ENCODE data around the gene DUSP2. TPM values are rescaled to one million over a fixed set of nuclear protein-coding genes. Genes with fewer than 3 reads are reported as not detected.

Gene DUSP2
- total and polyA plus RNA-seq, 2 donors (not counting 1 experiment from before 2014, with no cell fraction given): 69.8 to 433 TPM

DNA sequence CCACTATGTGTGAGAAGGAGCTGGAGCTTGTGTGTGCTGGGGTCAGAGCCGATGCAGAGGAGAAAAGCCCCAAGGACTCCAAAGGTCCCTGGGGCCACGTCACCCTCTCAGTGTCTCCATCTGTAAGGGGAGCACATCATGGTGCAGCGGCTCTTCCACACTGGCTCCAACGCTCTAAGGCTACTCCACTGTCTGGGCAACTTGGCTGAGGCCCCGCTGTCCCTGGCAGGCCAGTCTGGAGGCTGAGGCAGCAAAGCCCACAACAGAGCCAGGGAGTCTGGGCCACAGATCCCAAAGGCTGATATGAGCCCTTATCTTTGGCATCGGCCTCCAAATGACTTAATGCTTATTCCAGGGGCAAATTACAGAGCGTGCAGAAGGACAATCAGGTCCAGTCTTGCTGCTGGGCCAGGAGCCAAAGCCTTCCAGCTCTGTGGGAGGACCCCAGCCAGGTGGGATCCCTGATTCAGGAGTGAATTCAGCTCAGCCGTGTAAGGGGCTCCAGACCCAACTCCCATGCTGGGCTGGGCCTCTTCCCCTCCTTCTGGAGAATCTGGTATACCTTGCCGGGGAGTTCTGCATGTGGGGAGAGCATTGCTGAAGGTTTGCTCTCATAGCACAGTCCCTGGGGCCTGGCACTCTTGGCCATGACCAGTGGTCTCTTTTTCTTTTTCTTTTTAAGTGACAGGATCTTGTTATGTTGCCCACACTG, 1.8 kb upstream of the DUSP2 start:
- Histone ChIP-seq H3K4me3 (ENCODE audit: control extremely low read depth in 1 of 5, extremely low read depth in 1 of 5, insufficient read depth in 1 of 5, low read depth in 2 of 5, low read length in 4 of 5) (peak overlapping the region in 4 of 5 experiments; percentile 51 to 71 (median 64)), H3K9me3 (ENCODE audit: control extremely low read depth in 1 of 3, control insufficient read depth in 2 of 3, insufficient read depth in 1 of 3, low read length in 2 of 3) (no peaks in the 10 kb centered on the region), H4K20me1 (ENCODE audit: control insufficient read depth, insufficient read depth, low read length, poor library complexity, severe bottlenecking) (peaks cover 17% of the 10 kb centered on the region), H3K9ac (ENCODE audit: low read length) (peak overlapping the region; percentile 69), H3K4me1 (ENCODE audit: control insufficient read depth in 2 of 2, insufficient read depth in 2 of 2, low read length in 2 of 2) (peaks cover 58 to 76% of the 10 kb centered on the region in 2 donors), H3K27me3 (replicated peaks in 1 of 4; ENCODE audit: control extremely low read depth in 1 of 4, control insufficient read depth in 3 of 4, insufficient read depth in 4 of 4, low read length in 3 of 4) (no peaks in the 10 kb centered on the region), H3K79me2 (ENCODE audit: control insufficient read depth, insufficient read depth, low read length) (peaks cover 2% of the 10 kb centered on the region), H3K36me3 (replicated peaks in 1 of 2; ENCODE audit: control extremely low read depth in 1 of 2, control insufficient read depth in 1 of 2, extremely low read depth in 1 of 2, insufficient read depth in 2 of 2, low read length in 1 of 2) (no peaks in the 10 kb centered on the region), H2AFZ (ENCODE audit: insufficient read depth, low read depth, low read length, poor library complexity, severe bottlenecking) (peak overlapping the region; percentile 30), H3K27ac (ENCODE audit: low read length in 2 of 2) (peak overlapping the region; percentile 95 to 97), H3K4me2 (replicated peaks; ENCODE audit: low read depth, low read length, poor library complexity, severe bottlenecking) (peak overlapping the region; percentile 91)
- H3K4me3 Mint-ChIP-seq: peak overlapping the region; percentile 87
- H3K4me1 Mint-ChIP-seq: peaks cover 76% of the 10 kb centered on the region
- no peaks in the 10 kb centered on the region for H3K27me3 Mint-ChIP-seq
- ChIA-PET CTCF (interaction anchor here (0.7 to 23.6 kb wide), 6 partner anchors 9 to 117 kb away, joined by 3 to 1065 read pairs (median 11); partner anchors contain the start of gene ASTL), POLR2A (interaction anchor here (1.0 to 7.9 kb wide), 6 partner anchors 12 to 669 kb away, joined by 3 to 47 read pairs (median 7); partner anchors contain the start of genes ADRA2B and STARD7)
- ATAC-seq (ENCODE audit: low read depth) (no peak), DNase-seq (no peak)
- WGBS (ENCODE audit: insufficient coverage): 76% methylated on average over 8 of the region's 9 CpGs
- TF ChIP-seq, protein P1, sequence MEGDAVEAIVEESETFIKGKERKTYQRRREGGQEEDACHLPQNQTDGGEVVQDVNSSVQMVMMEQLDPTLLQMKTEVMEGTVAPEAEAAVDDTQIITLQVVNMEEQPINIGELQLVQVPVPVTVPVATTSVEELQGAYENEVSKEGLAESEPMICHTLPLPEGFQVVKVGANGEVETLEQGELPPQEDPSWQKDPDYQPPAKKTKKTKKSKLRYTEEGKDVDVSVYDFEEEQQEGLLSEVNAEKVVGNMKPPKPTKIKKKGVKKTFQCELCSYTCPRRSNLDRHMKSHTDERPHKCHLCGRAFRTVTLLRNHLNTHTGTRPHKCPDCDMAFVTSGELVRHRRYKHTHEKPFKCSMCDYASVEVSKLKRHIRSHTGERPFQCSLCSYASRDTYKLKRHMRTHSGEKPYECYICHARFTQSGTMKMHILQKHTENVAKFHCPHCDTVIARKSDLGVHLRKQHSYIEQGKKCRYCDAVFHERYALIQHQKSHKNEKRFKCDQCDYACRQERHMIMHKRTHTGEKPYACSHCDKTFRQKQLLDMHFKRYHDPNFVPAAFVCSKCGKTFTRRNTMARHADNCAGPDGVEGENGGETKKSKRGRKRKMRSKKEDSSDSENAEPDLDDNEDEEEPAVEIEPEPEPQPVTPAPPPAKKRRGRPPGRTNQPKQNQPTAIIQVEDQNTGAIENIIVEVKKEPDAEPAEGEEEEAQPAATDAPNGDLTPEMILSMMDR (IDR thresholded peaks at IDR 0.05): no peak
- intact Hi-C loops (cut with micrococcal nuclease): no loop called here
- peak overlapping the region; percentile 98 for H3K27ac Mint-ChIP-seq
- no peaks in the 10 kb centered on the region for H3K9me3 Mint-ChIP-seq (ENCODE audit: insufficient read depth)

DNA sequence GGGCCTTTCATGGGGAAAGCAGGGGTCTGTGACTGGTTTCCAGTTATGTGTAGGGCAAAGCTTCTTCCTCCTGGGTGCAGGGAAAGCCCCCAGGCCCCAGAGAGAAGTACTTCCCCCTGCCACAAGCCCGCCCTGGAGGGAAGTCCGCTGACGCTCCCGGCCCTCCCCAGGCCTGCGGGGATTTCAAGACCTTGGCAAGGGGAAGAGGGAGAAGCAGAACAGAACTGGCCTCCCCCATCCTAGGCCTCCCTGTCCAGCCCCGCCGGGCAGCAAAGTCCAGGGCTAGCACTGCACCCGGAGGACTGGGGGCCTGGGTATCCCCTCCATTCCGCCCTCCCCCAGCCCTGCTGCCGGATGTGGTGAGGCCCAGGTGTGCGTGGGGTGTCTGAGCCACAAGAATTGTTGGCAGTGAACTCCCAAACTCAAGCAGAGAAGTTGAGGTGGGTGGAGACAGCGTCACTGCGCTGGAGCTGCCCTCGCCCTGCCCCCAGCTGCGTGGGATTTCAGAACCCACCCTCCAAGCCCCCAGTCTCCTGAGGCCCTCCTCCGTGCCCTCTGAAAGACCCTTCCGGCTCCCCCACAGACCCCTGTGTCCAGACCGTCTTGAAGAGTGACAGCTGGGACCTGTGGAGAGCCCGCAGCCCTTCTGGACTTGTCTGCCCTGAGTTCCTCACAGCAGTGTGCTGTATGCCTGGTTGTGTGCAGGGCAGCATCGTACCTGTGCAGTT, 1.1 kb upstream of the DUSP2 start:
- Mint-ChIP-seq H3K4me1 (peaks cover 74% of the 10 kb centered on the region), H3K27me3 (no peaks in the 10 kb centered on the region), H3K9me3 (ENCODE audit: insufficient read depth) (no peaks in the 10 kb centered on the region), H3K4me3 (peak overlapping the region; percentile 87), H3K27ac (peak overlapping the region; percentile 98)
- 10% methylated on average over 10 of the region's 20 CpGs for WGBS (ENCODE audit: insufficient coverage)
- Histone ChIP-seq H3K4me2 (replicated peaks; ENCODE audit: low read depth, low read length, poor library complexity, severe bottlenecking) (peak overlapping the region; percentile 91), H3K36me3 (replicated peaks in 1 of 2; ENCODE audit: control extremely low read depth in 1 of 2, control insufficient read depth in 1 of 2, extremely low read depth in 1 of 2, insufficient read depth in 2 of 2, low read length in 1 of 2) (no peaks in the 10 kb centered on the region), H3K27ac (ENCODE audit: low read length in 2 of 2) (peak overlapping the region; percentile 95 to 97), H3K4me3 (ENCODE audit: control extremely low read depth in 1 of 5, extremely low read depth in 1 of 5, insufficient read depth in 1 of 5, low read depth in 2 of 5, low read length in 4 of 5) (peak overlapping the region in 4 of 5 experiments; percentile 51 to 71 (median 64)), H3K79me2 (ENCODE audit: control insufficient read depth, insufficient read depth, low read length) (peaks cover 2% of the 10 kb centered on the region), H3K4me1 (ENCODE audit: control insufficient read depth in 2 of 2, insufficient read depth in 2 of 2, low read length in 2 of 2) (peaks cover 55 to 71% of the 10 kb centered on the region in 2 donors), H4K20me1 (ENCODE audit: control insufficient read depth, insufficient read depth, low read length, poor library complexity, severe bottlenecking) (peaks cover 17% of the 10 kb centered on the region), H2AFZ (ENCODE audit: insufficient read depth, low read depth, low read length, poor library complexity, severe bottlenecking) (peak overlapping the region; percentile 30), H3K27me3 (replicated peaks in 1 of 4; ENCODE audit: control extremely low read depth in 1 of 4, control insufficient read depth in 3 of 4, insufficient read depth in 4 of 4, low read length in 3 of 4) (no peaks in the 10 kb centered on the region), H3K9ac (ENCODE audit: low read length) (peak overlapping the region; percentile 69), H3K9me3 (ENCODE audit: control extremely low read depth in 1 of 3, control insufficient read depth in 2 of 3, insufficient read depth in 1 of 3, low read length in 2 of 3) (no peaks in the 10 kb centered on the region)
- POLR2A ChIA-PET: interaction anchor here (0.7 to 7.9 kb wide), 9 partner anchors 12 to 670 kb away, joined by 3 to 47 read pairs (median 3); partner anchors contain the start of genes ADRA2B and STARD7
- intact Hi-C loops (cut with micrococcal nuclease): no loop called here
- ATAC-seq (ENCODE audit: low read depth) (peak; percentile 40), DNase-seq (peak; percentile 95)
- TF ChIP-seq, protein P1 (IDR thresholded peaks at IDR 0.05): no peak
- TF ChIP-seq EZH2 (IDR thresholded peaks at IDR 0.05; ENCODE audit: borderline replicate concordance, insufficient read depth, low read depth, low read length, poor library complexity, severe bottlenecking): no peak
- CTCF ChIA-PET: interaction anchor here (0.7 to 23.6 kb wide), 5 partner anchors 8 to 118 kb away, joined by 3 to 1065 read pairs (median 18); partner anchors contain the start of gene ASTL

Data from B cell (primary cell).